ENCODE results near the gene CCNL2.
"Not testable (repeated sequence)": the region's sequence is repeated elsewhere in the genome, so short reads cannot be mapped to it uniquely, and the experiment has no call there.

CCNL2 gene

GRCh38 chr1:1373051-1373814 is 25.9 kb downstream of the CCNL2 start:
- no peak for DNase-seq (ENCODE audit: low read depth)

- DNase-seq (ENCODE audit: low read depth): peak; percentile 63
These were observed 27.1 kb downstream of the CCNL2 start for GRCh38 chr1:1371746-1372711.

GRCh38 chr1:1371364-1371745 is 27.8 kb downstream of the CCNL2 start:
- no peak for DNase-seq (ENCODE audit: low read depth)

- DNase-seq (ENCODE audit: low read depth): no peak
These were observed 28.3 kb downstream of the CCNL2 start for GRCh38 chr1:1370771-1371300.

- DNase-seq (ENCODE audit: low read depth): not testable (repeated sequence)
These were observed 29.0 kb downstream of the CCNL2 start for GRCh38 chr1:1370094-1370493.

GRCh38 chr1:1367315-1367714 is 31.8 kb downstream of the CCNL2 start:
- no peak for DNase-seq (ENCODE audit: low read depth)

GRCh38 chr1:1366699-1367066 is 32.5 kb downstream of the CCNL2 start:
- DNase-seq (ENCODE audit: low read depth): no peak

GRCh38 chr1:1365875-1366698 is 33.0 kb downstream of the CCNL2 start:
- no peak for DNase-seq (ENCODE audit: low read depth)

GRCh38 chr1:1364266-1364665 is 34.9 kb downstream of the CCNL2 start:
- no peak for DNase-seq (ENCODE audit: low read depth)

- peak; percentile 88 for DNase-seq (ENCODE audit: low read depth)
These were observed 37.1 kb downstream of the CCNL2 start for GRCh38 chr1:1361982-1362423.

DNA sequence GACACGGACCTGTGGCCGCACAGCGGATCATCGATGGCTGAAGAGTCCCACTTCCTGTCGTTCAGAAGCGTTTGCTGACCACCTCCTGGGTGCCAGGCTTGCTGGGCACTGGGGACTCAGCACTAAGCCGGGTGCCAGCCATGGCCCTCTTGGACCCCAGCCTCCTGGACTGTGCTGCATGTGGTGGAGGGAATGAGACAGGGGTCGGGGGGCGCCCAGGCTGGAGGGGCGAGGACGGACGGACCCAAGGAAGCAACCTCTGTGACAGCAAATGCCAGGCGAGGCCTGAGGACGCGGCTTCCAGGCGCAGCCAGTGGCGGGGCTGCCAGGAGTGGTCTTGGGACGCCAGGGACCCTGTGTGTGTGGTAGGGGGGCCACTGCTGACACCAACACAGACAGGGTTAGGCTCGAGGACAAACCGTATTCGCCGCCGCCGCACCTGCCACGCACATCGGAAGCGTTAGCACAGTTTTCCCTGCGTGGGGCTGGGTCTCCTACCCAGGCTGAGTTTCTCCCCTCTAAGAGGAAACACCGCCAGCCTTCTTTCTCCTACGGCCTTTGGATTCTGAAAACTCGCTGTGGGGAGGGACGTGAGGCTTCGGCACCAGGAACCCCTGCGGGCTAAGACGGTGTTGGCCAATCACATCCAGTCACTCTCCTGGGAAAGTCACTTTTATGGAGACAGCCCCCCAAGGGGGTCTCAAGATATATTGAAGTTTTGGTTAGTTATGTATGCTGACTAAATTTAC is 37.7 kb downstream of the CCNL2 start:
- DNase-seq (ENCODE audit: low read depth): no peak

GRCh38 chr1:1360506-1361169 is 38.5 kb downstream of the CCNL2 start:
- peak; percentile 96 for DNase-seq (ENCODE audit: low read depth)

DNA sequence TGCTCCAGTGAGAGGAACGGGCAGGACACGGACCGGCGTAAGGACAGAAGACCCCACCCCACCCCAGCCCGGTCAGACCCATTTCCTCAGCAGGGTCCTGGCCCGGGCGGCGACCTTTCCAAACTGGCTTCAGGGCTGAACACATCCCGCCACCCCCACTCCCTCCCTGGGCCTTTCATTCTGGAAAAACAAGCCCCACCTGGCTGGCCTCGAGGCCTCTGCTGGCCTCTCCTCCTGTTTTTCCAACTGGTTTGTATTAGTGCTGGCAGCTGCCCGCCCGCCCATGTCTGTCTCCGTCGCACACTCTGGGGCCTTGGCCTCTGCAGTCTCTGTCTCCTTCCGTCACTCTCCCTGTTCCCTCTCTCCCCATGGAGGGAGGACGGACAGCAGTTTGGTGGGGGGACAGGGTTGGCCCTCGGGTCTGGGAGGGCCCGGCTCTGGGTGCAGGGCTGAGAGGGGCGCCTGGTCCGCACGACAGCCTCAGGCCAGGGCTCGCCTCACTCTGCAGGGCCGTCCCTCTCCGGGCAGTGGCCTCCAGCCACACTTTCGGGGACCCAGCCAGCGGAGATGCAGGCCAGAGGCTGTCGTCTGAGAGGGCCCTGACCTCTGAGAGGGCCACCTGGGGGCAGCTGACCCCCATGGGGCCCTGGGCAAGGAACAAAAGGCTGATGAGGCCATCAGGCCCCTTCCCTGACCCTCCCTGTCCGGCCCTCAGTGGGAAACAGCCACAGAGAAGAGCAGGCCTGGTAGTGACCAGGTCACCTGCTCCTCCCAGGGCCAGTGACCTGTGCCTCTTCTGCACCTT is 39.3 kb downstream of the CCNL2 start:
- peak; percentile 50 for DNase-seq (ENCODE audit: low read depth)

GRCh38 chr1:1359308-1359663 is 39.8 kb downstream of the CCNL2 start:
- peak; percentile 57 for DNase-seq (ENCODE audit: low read depth)

DNA sequence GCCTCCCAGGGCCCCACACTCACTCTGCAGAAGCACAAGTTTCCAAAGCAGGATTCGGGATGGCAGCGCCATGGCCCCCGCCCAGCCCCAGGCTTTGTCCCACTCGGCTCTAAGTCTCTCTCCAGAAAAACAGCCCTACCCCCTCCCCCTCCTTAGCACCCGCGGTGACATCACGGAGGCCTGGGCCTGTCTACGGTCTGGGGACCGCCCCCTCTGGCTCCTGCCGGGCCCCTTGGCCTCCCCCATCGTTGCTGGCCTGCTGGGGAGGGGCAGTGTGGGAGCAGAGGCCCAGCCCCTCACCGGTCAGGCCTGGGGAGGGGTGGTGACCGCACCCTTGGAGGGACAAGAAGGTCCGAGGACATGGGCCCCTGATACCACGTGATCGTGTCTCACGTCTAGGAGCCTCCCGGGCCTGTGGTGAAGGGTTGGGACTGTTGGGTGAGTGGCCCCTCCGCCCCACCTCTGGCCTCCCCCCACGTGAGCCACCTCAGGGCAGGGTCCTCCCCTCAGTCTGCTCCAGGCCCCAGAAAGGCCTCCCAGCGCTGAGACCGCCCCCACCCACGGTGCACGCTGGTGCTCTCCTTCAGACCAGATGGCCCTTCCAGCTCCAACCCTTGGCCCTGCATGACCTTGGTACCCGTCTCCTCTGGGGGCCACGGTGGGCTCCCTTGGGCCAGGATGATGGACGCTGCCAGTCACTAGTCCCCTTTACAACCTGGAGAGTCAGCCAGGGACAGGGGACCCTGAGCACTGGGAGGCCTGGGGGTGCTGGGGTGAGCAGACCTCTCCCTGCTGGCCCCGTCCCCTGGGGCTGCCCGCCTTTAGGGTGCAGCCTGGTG is 40.5 kb downstream of the CCNL2 start, which contains the start of gene MXRA8:
Gene MXRA8 (minus strand): TSS at position 123 of the 839 bp plus-strand sequence. CDS start 51 bp downstream, at position 72.
- DNase-seq (ENCODE audit: low read depth): peak; percentile 78

- DNase-seq (ENCODE audit: low read depth): peak; percentile 62
These were observed 41.2 kb downstream of the CCNL2 start for GRCh38 chr1:1357871-1358432.

DNA sequence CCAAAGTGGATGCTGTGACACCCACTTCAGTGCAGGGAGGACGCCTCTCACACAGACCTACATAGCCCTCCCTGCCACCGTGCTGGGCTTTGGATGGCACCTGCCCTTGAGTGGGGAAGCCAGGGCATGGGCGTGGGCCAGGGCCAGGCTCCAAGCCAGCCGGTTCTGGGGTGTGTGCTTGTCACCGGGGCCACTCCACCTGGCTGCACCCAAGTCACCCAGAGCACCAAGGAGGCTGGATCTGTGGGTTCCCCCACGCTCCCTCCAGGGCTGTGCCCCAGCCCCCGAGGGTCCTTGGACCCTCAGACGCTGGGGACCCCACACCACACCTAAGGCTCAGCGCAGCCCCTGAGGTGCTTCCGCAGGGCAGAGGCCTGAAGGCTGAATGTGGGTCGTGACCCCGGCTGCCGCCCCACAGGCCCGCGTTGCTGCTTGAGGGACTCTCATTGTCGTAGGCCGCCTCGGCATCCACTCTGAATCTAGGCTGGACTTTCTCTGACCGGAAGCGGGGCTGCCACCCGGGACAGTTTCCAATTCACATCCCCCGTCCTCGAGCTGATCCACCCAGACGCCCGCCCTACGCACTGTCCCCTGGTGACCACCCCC is 42.2 kb downstream of the CCNL2 start:
- peak; percentile 56 for DNase-seq (ENCODE audit: low read depth)
